NCI-H2227 (cell line): Measurements from ENCODE around the gene TENM4.

Experiments
- DNase-seq: peaks from one replicate; lab custom pipeline; 2025; ENCODE audit not compliant: unreplicated experiment; lab: John Stamatoyannopoulos, UW

Gene TENM4

DNA sequence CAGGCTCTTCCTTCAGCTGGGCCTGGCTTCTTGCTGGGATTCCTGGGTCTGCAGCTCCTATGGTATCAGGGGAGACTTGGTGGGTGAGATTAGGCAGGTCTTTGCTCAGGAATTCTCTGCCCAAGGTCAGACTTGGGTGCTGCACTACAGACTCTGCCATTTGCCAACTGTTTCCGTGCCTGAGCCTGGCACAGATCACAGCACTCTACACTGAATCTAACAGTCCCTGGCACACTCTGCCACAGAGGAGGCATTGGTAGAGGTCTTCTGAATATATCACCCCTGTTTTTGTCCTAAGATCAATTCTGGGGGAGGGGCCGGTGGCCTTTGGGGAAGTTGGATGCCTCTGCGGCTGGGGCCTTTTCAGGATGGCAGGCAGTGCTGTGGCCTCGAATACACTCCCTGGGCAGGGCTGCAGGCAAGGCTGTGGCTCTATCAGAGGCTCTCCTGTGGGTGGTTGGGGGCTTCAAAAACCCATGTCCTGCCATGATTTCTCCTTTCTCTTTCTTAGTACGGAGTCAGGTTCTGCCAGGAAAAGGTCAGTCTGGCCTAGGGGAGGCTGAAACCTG is 751.2 kb downstream of the TENM4 start:
- no peak for DNase-seq

DNA sequence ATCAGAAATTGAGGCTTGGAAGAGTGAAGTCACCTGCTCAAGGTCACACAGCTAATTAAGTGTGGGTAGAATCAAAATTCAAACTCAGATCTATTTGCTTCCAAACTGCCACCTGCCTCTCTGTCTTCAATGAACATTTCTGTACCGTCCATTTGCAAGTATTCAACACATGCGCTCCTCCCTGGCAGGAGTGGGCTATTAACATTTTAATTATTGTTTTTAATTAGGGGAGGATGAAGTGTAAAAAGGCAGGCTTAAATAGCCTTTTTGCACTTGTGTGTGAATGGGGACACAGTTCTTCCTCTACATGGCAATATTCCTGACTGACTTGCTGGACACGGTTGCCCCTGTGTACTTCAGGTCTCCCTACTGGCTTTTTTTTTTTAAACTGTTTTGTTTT is 751.7 kb downstream of the TENM4 start:
- DNase-seq = no peak

DNA sequence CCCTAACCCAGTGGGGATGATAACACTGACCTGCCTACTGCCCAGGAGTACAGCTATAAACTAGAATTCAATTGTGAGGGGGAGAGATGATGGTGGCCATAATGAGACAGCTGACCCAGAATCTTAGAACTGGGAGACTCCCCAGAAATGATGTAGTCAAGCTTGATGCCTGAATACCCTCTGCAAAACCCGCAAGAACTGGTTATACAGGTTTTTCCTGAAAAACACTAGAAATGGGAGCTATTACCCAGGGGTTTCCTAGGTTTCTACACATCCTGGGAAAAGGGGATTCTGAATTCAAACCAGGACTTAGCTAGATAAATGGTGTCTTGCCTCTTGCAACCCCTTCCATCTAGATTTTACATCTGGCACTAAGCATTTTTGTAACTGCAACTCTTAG is 752.4 kb downstream of the TENM4 start:
- DNase-seq = no peak

DNA sequence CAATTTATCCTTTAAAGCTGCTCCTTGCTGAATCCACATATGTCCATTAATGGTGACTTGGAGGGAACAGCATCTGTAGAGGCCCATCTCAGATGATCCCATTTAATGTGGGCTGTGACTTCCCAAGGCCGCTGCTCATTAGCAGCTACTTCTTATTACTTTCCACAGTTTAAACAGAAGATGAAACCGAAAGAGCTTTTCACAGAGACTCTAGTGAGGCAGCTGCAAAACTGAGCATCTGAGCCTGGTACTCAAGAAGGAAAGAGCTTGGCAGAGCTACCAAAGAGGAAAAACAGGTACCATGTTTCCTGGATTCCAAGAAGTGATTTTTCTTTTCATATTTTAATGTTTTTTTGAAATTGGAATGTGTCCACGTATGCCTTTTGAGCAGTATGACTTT is 755.7 kb downstream of the TENM4 start:
- no peak for DNase-seq

DNA sequence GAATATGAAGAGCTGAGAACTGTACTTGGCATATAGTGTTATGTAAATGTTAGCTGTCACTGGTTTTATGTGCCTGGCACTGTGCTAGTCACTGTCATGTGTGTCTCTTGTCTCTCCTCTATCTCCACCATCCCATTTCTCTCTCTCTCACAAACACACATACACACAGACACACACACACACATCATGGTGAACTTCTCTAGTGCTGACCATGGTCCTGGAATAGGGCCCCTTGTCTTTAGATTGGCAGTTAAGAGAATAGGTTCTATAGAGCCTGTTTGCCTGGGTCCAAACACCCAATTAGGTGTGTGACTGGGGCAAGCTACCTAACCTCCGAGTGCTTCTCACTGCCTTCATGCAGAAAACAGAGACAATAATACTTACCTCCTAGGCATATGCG is 756.5 kb downstream of the TENM4 start:
- no peak for DNase-seq

DNA sequence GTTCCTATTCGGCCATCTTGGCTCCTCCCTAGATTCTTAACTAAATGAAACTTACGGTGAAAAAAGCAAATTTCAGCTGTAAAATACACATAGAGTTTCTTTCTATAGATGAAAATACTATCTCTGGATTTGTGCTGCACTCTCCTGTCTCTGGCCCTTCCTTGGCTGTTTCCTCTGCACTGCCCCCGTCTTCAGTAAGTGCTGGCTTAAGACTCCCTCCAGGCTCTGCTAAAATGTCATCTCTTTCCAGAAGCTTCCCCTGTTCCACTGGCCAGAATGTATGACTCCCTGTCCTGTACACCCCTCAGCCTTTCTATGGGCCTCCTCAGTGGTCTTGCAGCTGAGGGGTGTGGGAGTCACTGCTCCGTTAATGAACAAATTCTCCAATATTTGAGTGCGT is 757.1 kb downstream of the TENM4 start:
- DNase-seq = no peak

DNA sequence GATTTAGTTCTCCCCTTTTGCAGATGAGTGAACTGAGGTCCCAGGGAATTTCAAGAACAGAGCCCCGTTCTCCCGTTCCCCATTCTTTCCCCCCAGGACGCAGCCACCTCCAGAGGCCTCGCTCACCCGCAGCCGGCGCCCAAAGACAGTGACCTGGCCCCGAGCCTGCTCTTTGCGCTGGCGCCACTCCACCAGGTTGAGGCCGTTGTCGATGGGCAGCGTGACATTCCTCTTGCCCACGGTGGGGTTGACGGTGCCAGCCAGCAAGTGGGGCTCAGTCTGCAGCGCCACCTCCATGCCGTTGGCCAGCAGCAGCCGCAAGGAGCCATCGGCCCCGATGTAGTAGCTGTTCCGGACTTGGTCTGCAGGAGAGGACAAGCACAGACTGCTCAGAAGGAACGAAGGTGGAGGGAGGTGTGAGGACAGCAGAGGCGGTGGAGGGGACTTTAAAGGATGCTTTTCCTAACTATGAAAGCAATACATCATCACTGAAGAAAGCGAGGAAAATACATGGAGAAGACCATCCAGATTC is 764.7 kb downstream of the TENM4 start:
- DNase-seq = no peak

DNA sequence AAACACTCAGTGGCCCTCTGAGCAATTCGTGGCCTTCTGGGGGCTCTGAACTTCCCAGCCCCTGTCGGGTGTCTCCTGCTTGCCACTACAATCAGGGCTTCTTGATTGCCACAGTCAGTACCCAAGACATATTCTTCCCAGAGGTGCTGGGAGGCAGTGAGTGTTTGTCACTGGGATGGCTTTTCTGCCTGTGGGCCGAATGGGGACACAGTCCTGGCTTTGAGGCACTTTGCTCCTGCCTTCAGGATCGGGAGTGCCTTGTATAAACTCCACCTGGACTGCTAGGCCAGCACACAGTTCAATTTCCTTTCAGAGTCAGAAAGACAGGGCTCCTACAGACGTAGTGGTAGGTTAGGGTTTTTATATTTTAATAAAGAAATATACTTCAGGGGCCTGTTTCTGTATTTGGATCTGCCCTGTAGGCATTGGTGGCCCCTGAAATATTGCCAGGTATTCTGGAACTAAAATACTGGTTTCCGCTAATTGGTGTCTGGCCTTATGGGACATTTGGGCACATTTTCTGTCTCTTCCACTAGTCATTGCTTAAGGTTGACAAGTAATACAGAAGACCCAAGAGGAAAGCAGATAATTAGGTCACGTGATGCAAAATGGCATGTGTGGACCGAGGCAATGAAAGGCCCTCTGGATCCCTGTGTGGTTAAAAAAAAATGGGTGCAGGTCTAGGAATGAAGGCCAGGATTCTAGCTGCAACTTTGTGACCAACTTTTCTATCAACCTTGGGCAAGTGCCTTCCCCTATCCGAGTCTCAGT is 767.8 kb downstream of the TENM4 start:
- no peak for DNase-seq

DNA sequence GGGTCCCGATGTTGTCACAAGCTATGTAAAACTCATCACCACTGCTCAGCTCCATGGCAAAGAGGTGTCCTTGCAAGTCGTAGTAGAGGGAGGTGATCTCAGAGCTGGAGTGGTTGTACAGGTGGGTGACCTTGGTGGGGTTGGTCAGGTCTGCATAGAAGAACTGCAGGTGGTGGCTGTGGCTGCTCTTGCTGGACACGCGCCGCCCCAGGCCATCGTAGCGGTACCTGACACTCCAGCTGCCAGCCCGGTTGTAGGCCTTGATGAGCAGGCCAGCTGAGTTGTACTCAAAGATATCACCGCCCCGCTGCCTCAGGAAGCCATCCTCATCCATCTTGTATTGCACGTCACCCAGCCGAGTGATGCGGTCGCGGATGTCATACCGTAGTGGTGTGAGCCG is 771.6 kb downstream of the TENM4 start:
- DNase-seq = no peak

DNA sequence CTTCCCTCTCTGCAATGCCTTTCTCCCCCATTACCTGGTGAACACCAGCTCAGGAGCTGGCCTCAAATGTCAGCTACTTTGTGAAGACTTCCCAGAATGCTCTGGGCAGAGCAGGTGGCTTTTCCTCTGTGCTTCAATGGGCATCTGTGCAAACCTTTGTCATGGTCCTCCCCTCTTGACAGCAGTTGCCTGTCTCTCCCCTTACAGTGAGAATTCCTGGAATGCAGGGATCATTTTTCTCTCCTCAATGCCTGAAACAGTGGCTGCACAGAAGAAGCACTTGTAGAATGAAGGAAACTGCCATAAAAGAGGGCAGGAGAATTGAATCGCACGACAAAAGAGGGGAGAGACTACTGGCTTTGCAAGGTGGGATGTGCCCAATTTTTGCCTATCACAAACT is 773.4 kb downstream of the TENM4 start:
- no peak for DNase-seq

DNA sequence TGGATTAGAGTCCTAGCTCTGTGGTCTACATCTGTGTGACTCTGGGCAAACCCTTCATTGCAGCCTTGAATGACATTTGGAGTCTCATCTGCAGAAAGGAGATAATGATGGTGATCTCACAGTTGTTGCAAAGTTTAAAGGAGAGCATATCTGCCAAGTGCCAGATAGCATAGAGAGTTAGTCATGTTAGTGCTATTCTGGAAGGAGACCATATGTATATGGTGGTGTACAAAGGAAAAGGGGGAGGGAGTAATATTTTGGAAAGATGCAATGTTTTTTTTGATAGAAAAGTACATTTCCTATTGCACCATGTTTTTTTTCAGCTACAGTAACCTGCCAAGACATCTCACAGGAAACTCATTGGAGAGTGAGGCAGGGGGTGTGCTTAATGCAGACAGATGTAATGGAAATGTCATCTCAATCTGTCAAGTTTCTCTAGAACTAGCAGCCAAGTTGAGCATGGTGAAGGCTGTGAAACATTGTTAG is 774.1 kb downstream of the TENM4 start:
- DNase-seq = no peak

DNA sequence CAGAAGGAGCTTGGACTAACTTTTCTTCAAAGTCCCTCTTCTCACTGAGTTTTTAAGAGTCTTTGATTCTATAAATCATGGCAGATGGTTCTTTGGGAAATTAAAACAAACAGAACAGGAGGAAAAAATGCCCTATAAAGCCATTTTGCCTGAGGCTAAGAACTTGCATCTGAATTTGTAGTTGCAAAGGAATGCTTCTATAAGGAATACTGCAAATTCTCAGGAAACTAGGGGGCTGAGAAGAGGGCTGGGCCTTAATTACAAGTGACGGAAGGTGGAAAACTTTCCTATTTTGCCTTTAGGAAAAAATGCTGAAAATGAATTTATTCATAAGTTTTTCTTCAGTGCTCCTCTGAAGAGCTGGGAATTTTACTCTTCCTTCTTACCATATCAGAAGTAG is 776.2 kb downstream of the TENM4 start:
- DNase-seq = no peak

DNA sequence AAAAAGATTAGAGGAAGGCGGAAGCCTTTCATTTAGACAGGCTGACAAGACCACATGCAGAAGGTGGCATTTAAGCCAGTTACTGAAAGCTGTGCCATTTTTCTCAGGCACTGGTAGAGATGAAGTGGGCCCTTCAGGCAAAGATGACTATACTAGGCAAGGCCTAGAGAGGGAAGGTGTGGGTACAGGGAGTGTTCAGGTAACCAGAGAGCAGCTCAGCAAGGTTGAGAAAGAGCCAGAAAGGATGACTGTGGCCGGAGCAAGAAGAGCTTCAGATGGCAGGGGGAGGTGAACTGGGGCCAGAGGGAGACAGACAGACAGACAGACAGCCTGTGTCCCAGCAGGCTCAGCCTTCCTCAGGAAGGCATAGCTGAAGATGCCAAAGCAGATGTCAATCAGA is 778.0 kb downstream of the TENM4 start:
- no peak for DNase-seq

DNA sequence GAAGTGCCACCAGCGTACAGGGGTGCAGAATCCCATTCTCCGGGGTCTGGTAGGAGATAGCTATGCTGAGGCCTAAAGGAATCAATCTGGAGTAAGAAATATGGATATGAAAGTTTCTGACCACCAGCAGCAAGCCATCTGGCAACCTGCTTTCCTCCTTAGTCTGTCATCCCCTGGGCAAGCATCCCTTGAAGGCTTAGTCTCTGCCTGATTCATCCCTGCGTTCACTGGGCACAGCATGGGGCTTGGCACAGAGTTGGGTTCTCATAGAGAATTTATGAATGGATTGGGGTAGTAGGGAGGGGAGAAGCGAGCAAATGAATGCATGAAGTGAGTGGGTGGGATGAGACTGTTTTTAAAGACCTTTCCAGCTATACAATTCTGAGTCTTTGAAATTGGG is 780.4 kb downstream of the TENM4 start:
- no peak for DNase-seq

DNA sequence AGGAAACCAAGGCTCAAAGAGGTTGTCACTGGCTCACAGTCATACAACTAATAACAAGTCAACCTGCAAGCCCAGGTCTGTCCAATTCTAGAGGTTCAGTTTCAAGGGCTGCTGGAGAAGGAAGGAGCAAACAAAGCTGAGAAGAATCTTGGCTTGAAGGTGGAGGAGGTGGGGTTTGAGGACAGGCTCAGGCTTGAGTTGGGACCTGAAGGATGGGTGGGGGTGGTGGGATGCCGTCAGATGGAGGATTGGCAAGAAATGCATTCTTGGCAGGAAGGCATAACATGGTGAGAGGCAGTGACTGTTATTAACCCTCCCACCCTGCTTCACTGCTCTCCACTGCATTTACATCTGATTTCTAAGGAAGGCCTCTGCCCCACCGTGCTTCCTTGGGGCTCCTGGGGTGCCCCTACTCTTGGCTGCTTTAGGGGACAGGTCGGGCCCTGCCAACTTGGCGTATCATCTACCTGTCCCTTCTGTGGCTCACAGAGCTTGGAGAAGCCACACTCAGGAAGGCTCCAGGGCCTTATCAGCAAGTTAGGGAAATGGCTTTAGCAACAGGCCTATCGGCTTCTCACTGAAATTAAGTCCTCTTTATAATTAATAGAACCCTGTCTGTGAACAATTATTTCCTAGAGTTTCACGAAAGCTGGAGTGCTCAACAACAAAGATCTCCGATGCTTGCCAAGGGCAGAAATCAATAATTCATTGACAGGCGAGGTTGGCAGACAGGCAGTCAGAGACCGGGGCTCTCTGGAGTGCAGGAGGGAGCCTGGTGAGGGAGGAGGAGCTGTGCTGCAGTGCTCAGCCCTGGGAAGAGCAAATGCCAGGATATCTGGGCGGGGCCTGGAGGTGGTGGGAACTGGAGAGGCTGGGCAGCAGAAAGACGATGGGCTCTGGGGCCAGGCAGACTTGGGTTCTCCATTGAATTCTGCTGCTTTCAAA is 781.2 kb downstream of the TENM4 start:
- DNase-seq = no peak

DNA sequence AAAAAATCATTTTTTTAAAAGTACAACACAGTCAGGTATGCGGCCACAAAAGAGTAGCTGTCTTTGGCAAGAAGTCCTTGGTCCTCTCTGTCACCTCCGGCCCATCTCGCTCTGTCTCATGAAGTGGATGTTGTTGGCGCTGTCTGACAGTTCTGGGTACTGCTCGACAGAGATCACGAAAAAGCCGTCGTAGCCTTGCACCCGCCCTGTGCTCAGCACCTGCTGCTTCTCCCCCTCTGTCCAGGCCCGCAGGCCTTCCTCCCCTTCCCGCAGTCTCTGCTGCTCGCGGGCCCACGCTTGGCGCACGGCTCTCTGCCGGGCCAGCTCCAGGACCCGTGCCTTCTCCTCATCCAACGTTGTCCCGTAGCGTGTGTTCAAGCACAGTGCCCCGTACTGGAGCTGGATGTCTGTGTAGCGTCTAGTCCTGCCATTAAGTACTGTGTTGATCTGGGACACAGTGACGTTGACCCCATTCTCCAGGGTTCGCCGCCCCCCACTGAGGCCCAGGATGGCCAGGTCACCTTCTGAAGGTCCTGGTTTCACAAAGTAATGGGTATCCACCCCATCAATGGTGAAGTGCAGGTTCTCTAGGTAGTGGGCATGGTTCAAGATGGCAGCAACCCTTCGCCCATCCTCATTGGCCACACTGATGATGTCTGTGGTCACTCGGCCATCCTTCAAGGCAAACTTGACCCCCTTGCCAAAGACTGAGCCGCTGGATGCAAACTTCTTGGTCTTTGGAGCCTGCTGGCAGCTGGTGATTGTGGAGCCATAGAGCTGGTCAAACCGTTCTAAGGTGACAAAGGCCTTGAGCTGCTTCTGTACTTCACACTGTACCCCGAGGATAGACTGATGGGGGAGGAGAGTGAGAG is 782.6 kb downstream of the TENM4 start:
- no peak for DNase-seq

DNA sequence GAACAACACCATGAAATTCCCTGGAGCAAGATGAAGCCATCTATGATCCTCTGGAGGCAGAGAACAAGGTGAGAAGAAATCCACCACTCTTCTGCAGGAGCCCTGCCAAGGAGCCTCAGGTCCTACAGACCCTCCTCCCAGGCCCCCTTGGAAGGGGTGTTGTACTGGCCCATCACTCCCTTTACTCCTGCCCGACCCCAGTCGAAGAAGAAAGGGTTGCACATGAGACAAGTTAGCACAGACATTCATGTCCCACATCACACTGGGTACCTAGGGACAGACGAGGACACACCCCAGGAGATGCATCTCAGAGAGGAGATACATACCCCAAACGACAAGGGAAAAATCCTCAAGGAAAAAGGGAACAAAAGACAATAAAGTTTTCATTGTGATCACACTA is 783.4 kb downstream of the TENM4 start:
- DNase-seq = no peak

DNA sequence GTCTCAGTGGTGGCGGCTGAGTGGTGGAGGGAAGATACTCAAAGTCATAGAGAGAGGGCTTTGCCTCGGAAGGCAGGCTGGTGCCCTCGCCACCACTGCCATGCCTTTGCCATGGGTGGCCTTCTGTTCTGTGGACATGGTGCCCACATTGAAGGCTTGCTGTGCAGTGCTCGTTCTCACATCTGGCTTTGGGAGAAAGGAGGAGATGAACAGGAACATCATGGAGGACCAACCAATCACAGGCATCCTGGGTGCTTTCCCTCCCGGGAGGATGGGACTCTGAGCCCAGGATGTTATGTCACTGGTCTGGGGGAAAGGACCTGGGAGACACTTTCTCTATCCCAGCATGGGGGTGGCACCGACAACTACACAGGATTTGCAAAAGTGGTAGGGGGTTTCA is 783.8 kb downstream of the TENM4 start:
- DNase-seq = no peak

DNA sequence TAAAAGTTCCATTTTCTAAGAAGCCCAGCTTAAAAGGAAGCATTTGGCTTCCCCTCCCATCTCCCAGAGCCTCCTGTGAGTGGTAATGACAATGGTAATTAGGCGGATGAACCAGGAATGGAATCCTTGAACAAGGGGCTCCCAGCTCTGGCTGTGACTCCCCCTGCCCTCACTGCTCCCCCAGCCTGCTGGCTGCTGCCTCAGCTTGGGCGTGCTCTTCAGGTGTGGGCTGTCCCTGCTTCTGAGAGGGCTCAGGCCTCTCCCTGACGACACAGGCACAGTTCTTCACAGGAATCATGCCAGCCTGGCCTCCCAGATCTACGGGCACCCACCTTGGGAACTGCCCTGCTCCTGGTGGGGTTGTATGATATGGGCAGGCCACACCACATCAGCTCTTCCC is 784.5 kb downstream of the TENM4 start:
- DNase-seq = no peak

DNA sequence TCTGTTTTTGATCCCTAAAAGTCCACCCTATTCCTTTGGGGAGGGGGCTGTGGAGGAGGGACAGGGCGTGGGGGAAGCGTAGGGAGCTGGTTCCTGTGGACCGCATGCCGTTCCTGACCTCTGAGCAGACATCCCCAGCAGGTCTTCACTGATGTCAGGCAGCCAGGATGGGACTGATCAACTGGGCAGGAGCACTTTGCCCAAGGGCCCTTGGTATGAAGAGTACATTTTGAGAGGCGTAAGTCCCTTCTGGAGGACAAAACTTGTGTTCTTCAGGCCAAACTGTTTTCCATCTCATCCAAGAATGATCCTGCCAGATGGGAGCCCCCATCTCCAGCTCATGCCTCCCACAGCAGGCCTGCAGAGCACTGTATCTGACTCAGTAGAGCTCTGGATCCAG is 785.3 kb downstream of the TENM4 start:
- DNase-seq = no peak

DNA sequence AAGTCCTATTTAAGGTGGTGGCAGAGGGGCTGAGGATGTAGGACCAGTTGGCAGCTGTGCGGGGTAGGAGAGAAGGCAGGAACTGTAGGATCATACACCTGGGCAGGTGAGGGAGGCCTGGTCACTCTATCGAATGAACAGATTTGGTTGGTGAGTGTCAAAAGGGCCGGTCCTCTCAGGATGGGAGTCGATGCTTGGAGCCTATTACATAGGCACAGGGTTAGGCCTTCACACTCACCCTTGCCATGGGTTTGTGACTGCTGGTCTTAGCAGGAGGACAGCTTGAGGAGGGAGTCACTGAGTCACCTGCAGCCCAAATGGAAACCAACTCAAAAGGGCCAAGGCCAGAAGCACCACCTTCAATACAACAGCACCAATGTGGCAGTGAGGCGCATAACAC is 786.0 kb downstream of the TENM4 start:
- DNase-seq = no peak
